ENCODE results near the gene HIPK2.

HIPK2 gene

DNA sequence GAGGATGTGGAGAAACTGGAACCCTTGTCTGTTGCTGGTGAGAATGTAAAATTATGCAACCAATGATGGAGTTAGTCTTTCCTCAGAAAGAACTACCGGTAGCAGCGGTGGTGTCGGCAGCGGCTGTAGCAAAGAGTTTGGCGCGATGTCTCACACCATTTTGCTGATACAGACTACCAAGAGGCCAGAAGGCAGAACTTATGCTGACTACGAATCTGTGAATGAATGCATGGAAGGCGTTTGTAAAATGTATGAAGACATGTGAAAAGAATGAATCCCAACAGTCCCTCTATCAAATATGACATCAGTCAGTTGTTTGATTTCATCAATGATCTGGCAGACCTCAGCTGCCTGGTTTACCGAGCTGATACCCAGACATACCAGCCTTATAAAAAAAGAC is 243.7 kb downstream of the HIPK2 start:
- ATAC-seq, result no peak
- TF ChIP-seq ZNF70 (CRISPR knock-in tag; IDR thresholded peaks at IDR 0.05), result no peak
- TF ChIP-seq CSDC2 (CRISPR knock-in tag; IDR thresholded peaks at IDR 0.05), result no peak
- TF ChIP-seq ISL1 (CRISPR knock-in tag; IDR thresholded peaks at IDR 0.05), result no peak
- TF ChIP-seq TOX (CRISPR knock-in tag; IDR thresholded peaks at IDR 0.05; ENCODE audit: borderline replicate concordance), result no peak
- TF ChIP-seq ZC3H10 (CRISPR knock-in tag; IDR thresholded peaks at IDR 0.05), result no peak
- TF ChIP-seq CREB5 (CRISPR knock-in tag; IDR thresholded peaks at IDR 0.05; ENCODE audit: low read depth), result no peak
- no peak for TF ChIP-seq ARNTL (CRISPR knock-in tag; IDR thresholded peaks at IDR 0.05; ENCODE audit: borderline replicate concordance, low read depth)
- TF ChIP-seq SNAI2 (CRISPR knock-in tag; IDR thresholded peaks at IDR 0.05), result no peak
- TF ChIP-seq GLIS3 (CRISPR knock-in tag; IDR thresholded peaks at IDR 0.05), result no peak

DNA sequence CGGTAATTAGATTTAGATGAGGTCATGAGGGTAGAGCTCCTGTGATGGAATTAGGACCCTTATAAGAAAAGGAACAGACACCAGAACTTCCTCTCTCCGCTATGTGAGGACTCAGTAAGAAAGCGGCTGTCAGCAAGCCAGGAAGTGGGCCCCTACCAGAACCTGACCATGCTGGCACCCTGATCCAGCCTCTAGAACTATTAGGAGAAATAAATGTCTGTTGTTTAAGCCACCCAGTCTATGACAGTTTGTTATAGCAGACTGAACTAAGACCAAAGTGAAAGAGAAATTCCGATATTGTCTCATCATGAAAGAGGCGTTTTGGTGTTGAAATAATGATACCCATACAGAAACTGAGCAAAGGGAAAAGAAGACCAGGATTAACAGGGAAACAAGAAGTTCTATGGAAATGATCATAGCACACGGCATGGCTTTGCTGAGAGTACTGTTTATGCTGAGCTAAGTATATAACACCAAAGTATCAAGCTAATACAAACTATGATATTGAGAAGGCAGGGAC is 245.1 kb downstream of the HIPK2 start:
- ATAC-seq, result no peak
- TF ChIP-seq CSRNP3 (CRISPR knock-in tag; IDR thresholded peaks at IDR 0.05) (no peak), TOX (CRISPR knock-in tag; IDR thresholded peaks at IDR 0.05; ENCODE audit: borderline replicate concordance) (no peak)

DNA sequence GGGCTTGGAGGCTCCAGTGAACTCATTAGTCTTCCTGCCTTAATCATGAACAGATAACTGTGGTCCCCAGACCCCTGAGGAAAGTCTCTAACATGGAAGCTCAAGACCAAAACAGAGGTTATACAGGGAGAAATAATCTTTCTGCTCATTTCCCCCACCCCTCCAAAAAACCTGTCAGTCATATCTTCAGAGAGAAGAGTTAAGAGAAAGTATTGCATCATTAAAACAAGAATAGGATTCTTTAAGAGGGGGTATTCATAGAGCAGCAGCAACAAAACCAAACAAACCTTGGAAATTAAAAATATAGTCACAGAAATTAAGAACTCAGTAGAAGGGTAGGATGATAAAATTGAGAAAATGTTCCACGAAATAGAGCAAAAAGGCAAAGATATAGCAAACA is 246.7 kb downstream of the HIPK2 start:
- ATAC-seq, result no peak
- no peak for TF ChIP-seq GLIS3 (CRISPR knock-in tag; IDR thresholded peaks at IDR 0.05)
- no peak for TF ChIP-seq ARNTL (CRISPR knock-in tag; IDR thresholded peaks at IDR 0.05; ENCODE audit: borderline replicate concordance, low read depth)
- TF ChIP-seq, protein P1, sequence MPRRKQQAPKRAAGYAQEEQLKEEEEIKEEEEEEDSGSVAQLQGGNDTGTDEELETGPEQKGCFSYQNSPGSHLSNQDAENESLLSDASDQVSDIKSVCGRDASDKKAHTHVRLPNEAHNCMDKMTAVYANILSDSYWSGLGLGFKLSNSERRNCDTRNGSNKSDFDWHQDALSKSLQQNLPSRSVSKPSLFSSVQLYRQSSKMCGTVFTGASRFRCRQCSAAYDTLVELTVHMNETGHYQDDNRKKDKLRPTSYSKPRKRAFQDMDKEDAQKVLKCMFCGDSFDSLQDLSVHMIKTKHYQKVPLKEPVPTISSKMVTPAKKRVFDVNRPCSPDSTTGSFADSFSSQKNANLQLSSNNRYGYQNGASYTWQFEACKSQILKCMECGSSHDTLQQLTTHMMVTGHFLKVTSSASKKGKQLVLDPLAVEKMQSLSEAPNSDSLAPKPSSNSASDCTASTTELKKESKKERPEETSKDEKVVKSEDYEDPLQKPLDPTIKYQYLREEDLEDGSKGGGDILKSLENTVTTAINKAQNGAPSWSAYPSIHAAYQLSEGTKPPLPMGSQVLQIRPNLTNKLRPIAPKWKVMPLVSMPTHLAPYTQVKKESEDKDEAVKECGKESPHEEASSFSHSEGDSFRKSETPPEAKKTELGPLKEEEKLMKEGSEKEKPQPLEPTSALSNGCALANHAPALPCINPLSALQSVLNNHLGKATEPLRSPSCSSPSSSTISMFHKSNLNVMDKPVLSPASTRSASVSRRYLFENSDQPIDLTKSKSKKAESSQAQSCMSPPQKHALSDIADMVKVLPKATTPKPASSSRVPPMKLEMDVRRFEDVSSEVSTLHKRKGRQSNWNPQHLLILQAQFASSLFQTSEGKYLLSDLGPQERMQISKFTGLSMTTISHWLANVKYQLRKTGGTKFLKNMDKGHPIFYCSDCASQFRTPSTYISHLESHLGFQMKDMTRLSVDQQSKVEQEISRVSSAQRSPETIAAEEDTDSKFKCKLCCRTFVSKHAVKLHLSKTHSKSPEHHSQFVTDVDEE (CRISPR knock-in tag; IDR thresholded peaks at IDR 0.05), result no peak
- TF ChIP-seq BACH2 (CRISPR knock-in tag; IDR thresholded peaks at IDR 0.05; ENCODE audit: borderline replicate concordance), result no peak
- TF ChIP-seq SNAI2 (CRISPR knock-in tag; IDR thresholded peaks at IDR 0.05), result no peak
- TF ChIP-seq CSDC2 (CRISPR knock-in tag; IDR thresholded peaks at IDR 0.05), result no peak
- TF ChIP-seq ZFP30 (CRISPR knock-in tag; IDR thresholded peaks at IDR 0.05), result no peak
- TF ChIP-seq ESRRG (CRISPR knock-in tag; IDR thresholded peaks at IDR 0.05), result no peak
- no peak for TF ChIP-seq OSR1 (CRISPR knock-in tag; IDR thresholded peaks at IDR 0.05)
- no peak for TF ChIP-seq ZNF8 (CRISPR knock-in tag; IDR thresholded peaks at IDR 0.05)
- TF ChIP-seq CREB5 (CRISPR knock-in tag; IDR thresholded peaks at IDR 0.05; ENCODE audit: low read depth), result no peak
- no peak for TF ChIP-seq RARB (CRISPR knock-in tag; IDR thresholded peaks at IDR 0.05)
- TF ChIP-seq CSRNP3 (CRISPR knock-in tag; IDR thresholded peaks at IDR 0.05), result no peak
- no peak for TF ChIP-seq ZNF70 (CRISPR knock-in tag; IDR thresholded peaks at IDR 0.05)
- TF ChIP-seq TOX (CRISPR knock-in tag; IDR thresholded peaks at IDR 0.05; ENCODE audit: borderline replicate concordance), result no peak
- no peak for TF ChIP-seq TCF4 (CRISPR knock-in tag; IDR thresholded peaks at IDR 0.05; ENCODE audit: borderline replicate concordance)
- TF ChIP-seq PPARA (CRISPR knock-in tag; IDR thresholded peaks at IDR 0.05; ENCODE audit: borderline replicate concordance), result no peak
- TF ChIP-seq ZFP3 (CRISPR knock-in tag; IDR thresholded peaks at IDR 0.05), result no peak
- TF ChIP-seq ZNF565 (CRISPR knock-in tag; conservative IDR thresholded peaks at IDR 0.05; ENCODE audit: low read depth), result no peak
